Measurements from ENCODE around the gene DRC3.
A peak's percentile ranks its signal among the peaks of the same experiment; 100 is the strongest.

The DRC3 gene

DNA sequence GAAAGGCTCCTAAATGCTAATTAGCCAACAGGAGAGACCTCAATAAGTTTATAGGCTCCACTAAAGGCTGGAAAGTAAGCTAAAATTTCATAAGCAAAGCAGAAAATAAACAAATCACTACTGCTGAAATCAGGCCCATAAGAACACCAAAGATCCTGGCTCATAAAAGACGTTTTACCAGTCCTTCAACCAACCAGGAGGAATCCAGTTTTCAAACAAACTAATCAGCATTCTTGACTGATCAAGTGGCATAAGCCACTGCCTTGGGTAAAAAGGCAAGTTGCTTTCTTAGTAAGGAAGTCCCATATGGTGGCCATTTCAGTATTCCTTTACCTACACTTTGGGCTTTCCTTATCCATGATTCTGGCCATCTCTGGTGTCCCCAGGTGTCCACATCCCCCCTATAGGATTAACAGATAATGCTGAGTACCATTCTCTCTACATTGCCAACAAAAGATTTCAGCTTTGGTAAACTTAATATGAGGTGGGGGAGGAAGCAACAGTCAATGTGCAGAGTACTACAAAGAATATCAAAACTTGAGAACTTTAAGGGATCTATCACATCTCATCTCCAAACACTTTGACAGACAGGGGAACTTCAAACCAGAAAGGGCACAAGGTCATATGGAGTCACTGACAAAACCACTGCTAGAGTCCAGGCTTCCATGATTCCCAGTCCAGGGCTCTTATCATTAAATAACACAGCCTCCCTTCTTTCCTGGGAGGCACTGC is 1.8 kb upstream of the DRC3 start:
- DNase-seq, result no peak

DNA sequence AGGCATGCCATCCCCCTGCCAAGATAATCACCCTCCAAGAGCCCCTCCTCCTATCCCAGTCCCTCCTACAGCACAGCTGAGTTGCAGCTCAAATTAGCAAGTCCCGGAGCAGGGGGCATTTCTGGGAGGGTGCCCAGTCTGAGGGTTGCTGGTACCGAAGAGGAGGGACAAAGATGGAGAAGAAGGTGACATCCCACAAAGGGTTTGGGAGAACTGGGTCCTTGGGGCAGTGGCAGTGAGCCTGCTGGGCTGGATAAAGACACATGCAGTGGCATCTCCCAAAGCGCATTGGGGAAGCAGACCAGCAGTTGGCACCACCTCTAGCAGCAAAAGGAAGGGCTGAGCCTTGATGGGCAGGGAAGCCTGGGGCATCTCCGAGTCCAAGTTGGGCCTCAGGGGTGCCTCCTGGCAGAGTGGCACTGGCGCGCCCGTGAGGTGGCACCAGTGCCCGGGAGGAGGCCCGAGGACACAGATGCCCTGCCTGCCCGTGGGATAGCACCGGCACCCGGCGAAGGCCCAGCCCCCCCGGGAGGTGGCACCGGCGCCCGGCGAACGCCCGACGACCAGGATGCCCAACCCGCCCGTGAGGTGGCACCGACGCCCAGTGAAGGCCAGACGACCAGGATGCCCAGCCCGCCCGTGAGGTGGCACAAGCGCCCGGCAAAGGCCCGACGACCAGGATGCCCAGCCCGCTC is 1.1 kb upstream of the DRC3 start:
- peak; percentile 33 for DNase-seq

DNA sequence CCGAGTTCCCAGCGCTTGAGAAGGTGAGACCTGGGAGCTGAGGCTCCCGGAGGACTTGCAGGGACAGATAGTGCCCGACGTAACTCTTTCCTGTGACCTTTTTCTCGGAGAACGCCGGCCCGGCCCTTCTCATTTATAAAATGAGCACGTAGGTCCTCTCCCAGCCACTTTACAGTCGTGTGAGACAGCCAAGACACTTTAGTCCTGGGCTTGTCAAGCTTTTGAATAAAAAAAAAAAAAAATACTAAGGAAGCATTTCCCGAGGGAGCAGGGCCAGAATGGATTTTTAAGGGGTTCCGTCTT is 241 bp downstream of the DRC3 start:
- no peak for DNase-seq

- DNase-seq, result no peak
These were observed 2.8 kb downstream of the DRC3 start for GRCh38 chr17:17975436-17975835.

DNA sequence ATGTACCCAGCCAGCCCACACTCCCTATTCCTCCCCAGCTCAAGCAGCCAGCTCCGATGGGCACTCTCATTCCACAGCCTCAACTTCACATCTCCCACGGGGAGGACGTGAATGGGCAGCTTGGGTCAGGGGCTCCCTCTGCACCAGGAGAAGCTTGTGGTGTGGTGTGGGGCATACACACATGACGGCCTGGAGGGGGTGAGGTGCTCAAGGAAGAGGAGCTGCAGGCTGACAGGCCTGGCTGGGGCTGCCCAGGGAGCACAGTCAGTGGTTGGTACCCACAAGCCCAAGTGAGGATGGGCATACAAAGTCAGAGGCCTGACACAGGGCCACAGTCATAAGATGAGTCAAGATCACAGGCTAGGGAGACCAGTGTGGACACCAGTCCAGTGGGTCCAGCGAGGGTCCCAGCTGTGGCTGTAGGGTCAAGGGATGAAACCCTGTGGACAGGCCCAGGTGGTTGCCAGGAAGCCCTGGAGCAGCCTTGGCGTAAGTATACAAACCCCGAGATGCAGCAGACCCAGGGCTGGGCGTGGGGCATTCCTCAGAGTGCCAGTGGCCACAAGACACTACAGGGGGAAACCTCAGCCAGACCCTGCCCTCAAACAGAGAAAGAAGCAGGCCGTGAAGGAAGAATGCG is 4.4 kb downstream of the DRC3 start:
- DNase-seq, result no peak

DNA sequence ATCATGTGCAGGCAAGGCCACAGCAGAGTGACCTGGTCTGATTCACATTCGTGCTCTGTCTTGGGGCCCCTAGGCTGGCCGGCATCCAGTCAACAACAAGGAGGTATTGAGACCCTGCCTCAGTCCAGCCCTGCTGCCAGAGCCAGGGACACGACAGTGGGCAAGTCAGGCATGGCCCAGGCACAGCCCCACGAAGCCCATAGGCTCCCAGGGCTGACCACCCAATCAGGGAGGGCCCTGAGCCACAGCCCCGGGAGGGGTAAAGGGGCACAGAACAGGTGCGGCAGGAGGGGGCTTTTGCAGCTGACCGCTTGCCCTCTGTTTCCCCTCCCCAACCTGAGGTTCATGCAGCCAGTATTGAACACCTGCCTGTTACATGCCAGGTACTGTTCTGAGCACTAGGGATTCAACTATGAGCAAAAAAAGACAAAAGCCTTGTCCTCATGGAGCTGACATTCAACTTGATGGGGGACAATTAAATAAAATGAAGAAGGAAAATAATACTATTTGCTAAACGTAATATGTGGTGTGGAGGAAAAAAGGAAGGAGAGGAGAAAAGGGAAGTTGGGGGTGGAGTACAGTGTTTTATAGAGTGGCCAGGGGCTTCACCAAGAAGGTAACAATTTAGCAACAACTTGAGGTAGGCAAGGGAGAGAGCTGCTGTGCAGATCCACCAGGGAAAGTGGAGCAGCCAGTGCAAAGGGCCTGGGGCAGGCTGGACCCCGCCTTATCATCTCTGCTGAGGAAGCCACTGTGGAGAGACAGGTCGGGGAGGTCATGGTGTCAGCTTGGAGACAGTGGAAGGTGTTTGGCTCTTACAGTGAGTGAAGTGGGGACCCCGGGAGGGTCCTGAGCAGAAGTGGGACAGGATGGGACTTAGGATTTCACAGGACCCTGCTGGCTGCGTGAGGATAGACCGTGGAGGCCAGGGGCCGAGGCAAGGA is 6.1 kb downstream of the DRC3 start:
- DNase-seq, result no peak

GRCh38 chr17:17979778-17980177 is 7.1 kb downstream of the DRC3 start:
- no peak for DNase-seq

DNA sequence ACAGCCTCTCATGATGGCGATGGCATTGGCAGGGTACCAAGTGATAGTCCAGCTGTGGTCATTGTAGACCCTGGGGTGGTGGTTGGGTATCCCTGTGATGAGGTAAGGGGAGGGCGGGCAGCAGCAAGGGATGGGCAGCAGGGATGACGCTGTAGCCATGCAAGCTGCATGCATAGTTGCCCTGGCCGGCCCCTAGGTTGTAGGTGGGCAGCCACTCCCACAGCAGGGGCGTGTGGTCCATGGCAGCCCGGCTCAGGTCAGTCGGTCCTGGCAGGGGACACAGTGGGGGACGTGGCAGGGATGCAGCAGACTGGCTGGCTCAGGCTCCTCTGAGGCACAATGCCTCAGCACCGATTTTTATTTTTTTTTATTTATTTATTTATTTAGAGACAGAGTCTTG is 8.7 kb downstream of the DRC3 start:
- no peak for DNase-seq

- DNase-seq, result no peak
These were observed 10.1 kb downstream of the DRC3 start for GRCh38 chr17:17982801-17983200.

DNA sequence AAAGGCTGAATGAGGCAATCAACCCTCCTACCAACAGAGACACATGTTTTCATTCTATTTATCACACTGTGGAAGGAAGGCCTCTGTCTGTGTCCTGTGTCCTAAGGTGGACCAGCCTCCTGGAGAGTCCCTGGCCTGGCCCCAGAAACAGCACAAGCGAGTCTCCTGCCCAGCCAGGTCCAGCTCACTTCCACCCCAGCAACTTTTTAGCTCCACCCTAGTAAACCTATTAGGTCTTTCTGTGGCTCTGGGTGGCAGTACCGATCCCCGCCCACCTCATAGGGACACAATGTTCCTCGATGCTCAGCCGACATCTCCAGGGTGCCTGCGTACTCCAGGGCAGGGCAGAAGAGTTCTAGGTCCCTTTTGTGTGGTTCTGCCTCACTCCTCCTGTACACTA is 10.7 kb downstream of the DRC3 start:
- no peak for DNase-seq

- peak; percentile 88 for DNase-seq
These were observed 11.1 kb downstream of the DRC3 start for GRCh38 chr17:17983776-17984175.

GRCh38 chr17:17985153-17985552 is 12.5 kb downstream of the DRC3 start:
- no peak for DNase-seq

- DNase-seq, result no peak
These were observed 12.9 kb downstream of the DRC3 start for GRCh38 chr17:17985555-17985954.

- no peak for DNase-seq
These were observed 14.7 kb downstream of the DRC3 start for GRCh38 chr17:17987187-17987896.

DNA sequence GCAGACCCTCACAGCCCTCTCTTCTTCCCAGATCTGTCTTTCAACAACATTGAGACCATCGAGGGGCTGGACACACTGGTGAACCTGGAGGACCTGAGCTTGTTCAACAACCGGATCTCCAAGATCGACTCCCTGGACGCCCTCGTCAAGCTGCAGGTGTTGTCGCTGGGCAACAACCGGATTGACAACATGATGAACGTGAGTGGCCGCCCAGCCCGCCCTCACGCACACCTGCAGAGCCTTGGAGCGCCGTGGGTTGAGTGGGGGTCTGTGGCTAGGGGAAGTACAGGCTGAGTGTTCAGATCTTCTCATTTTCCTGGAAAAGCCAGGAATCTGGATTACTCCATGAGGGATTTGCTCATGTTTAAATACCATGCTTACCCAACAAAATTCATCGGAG is 15.2 kb downstream of the DRC3 start:
- no peak for DNase-seq

GRCh38 chr17:17988427-17988945 is 15.8 kb downstream of the DRC3 start:
- DNase-seq, result no peak

GRCh38 chr17:17989081-17989480 is 16.4 kb downstream of the DRC3 start:
- DNase-seq, result no peak

DNA sequence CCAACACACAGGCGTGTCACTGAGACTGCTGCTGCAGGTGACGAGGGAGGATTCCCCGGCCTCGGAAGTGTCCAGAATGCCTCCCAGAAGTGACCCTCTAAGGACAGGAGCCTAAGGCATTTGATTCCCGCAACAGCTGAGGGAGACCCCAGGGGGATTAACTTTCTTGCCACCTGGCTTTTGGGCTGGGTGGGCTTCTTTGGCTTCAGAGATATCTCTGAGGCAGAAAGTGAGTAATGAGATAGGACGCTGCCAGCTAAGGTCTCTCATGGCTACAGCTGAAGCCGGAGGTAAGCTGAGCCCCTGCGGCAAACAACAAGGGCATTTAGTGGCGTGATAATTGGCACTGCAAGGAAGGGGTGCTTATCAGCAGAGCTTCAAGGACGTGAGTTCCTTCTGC is 17.0 kb downstream of the DRC3 start:
- DNase-seq, result no peak

DNA sequence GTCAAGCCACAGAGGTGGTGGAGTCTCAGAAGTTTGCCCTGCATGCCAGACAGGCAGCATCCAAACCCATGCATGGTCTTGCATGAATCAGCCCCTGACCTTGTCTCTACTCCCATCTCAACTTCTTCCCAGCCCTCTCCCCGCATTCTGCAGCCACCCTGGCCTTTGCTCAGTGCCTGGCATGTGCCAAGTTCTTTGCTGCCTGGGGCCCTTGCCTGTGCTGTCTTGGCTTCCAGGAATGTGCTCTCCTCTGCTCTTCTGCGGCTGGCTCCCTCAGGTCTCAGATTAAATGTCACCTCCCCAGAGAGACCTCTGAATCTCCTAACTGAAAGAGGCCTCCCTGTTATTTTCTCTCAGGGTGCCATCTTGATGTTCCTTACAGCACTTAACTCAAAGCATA is 17.6 kb downstream of the DRC3 start:
- DNase-seq, result no peak

DNA sequence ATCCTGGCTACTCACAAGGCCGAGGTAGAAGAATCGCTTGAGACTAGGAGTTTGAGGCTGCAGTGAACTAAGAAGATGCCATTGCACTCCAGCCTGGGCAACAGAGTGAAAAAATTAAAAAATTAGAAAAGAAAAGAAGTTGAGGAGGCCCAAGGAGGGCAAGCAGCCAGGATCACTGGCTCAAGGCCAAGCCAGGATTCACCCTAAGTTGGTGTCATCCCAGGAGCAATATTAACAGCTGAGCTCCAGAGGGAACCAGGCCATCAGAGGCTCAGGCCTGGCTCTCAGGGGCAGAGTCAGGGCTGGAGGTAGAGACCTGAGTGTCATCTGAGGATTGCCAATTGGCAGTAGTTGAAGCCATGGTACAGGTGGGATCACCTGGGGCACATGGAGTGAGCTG is 20.7 kb downstream of the DRC3 start:
- no peak for DNase-seq

DNA sequence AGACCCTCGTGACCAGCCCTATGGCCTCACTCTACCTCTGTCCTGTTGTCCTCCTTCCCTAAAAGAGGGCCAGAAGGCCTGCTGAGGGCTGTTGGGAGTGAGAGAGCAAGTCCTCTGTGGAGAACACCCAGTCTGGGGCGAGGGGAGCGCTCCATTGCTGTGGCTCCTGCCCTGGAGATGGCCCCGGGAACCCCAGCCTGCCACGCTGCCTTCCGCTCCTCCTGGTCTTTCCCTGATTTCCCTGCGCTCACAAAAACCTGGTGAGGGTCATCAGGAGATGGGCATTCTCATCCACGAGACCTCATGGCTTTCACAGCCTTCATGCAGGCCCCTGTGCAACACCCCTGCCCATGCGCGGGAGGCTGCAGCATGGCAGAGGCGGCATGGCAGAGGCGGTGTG is 21.2 kb downstream of the DRC3 start:
- DNase-seq, result no peak

Data from eye (tissue), 1 donor.